ENCODE data around the gene REPS2. TPM values are rescaled to one million over a fixed set of nuclear protein-coding genes. Genes with fewer than 3 reads are reported as not detected.
"Not testable (repeated sequence)": the region's sequence is repeated elsewhere in the genome, so short reads cannot be mapped to it uniquely, and the experiment has no call there.

REPS2 gene
- total RNA-seq, 1 experiment from 2014 or later, result 1.1 TPM

- DNase-seq (ENCODE audit: low read depth, low spot score), result no peak
- in situ Hi-C loops (cut with HindIII; ENCODE audit: low pct_unique_long_range_greater_than_20kb, low sequenced_read_pairs), result no loop called here
Observed at GRCh38 chrX:16953606-16954211, 7.3 kb downstream of the REPS2 start.

- in situ Hi-C loops (cut with HindIII; ENCODE audit: low pct_unique_long_range_greater_than_20kb, low sequenced_read_pairs), result no loop called here
- DNase-seq (ENCODE audit: low read depth, low spot score), result no peak
Observed at GRCh38 chrX:16957751-16958150, 11.3 kb downstream of the REPS2 start.

- in situ Hi-C loops (cut with HindIII; ENCODE audit: low pct_unique_long_range_greater_than_20kb, low sequenced_read_pairs), result no loop called here
- DNase-seq (ENCODE audit: low read depth, low spot score), result no peak
Observed at GRCh38 chrX:16958356-16958755, 11.9 kb downstream of the REPS2 start.

- in situ Hi-C loops (cut with HindIII; ENCODE audit: low pct_unique_long_range_greater_than_20kb, low sequenced_read_pairs); DNase-seq (ENCODE audit: low read depth, low spot score): not testable (repeated sequence)
Observed at GRCh38 chrX:16962661-16963060, 16.2 kb downstream of the REPS2 start.

- in situ Hi-C loops (cut with HindIII; ENCODE audit: low pct_unique_long_range_greater_than_20kb, low sequenced_read_pairs), result no loop called here
- no peak for DNase-seq (ENCODE audit: low read depth, low spot score)
Observed at GRCh38 chrX:16963216-16963615, 16.8 kb downstream of the REPS2 start.

- DNase-seq (ENCODE audit: low read depth, low spot score); in situ Hi-C loops (cut with HindIII; ENCODE audit: low pct_unique_long_range_greater_than_20kb, low sequenced_read_pairs): not testable (repeated sequence)
Observed at GRCh38 chrX:16964976-16965375, 18.5 kb downstream of the REPS2 start.

- in situ Hi-C loops (cut with HindIII; ENCODE audit: low pct_unique_long_range_greater_than_20kb, low sequenced_read_pairs), result no loop called here
- no peak for DNase-seq (ENCODE audit: low read depth, low spot score)
Observed at GRCh38 chrX:16966752-16967448, 20.4 kb downstream of the REPS2 start.

- DNase-seq (ENCODE audit: low read depth, low spot score); in situ Hi-C loops (cut with HindIII; ENCODE audit: low pct_unique_long_range_greater_than_20kb, low sequenced_read_pairs): not testable (repeated sequence)
Observed at GRCh38 chrX:16968753-16969152, 22.3 kb downstream of the REPS2 start.

GRCh38 chrX:16970977-16971376 is 24.5 kb downstream of the REPS2 start:
- peak; percentile 11 for DNase-seq (ENCODE audit: low read depth, low spot score)
- in situ Hi-C loops (cut with HindIII; ENCODE audit: low pct_unique_long_range_greater_than_20kb, low sequenced_read_pairs), result no loop called here

- in situ Hi-C loops (cut with HindIII; ENCODE audit: low pct_unique_long_range_greater_than_20kb, low sequenced_read_pairs), result no loop called here
- no peak for DNase-seq (ENCODE audit: low read depth, low spot score)
Observed at GRCh38 chrX:16971694-16972093, 25.2 kb downstream of the REPS2 start.

GRCh38 chrX:16975233-16975632 is 28.8 kb downstream of the REPS2 start:
- in situ Hi-C loops (cut with HindIII; ENCODE audit: low pct_unique_long_range_greater_than_20kb, low sequenced_read_pairs), result no loop called here
- no peak for DNase-seq (ENCODE audit: low read depth, low spot score)

GRCh38 chrX:16977771-16978170 is 31.3 kb downstream of the REPS2 start:
- peak; percentile 50 for DNase-seq (ENCODE audit: low read depth, low spot score)
- in situ Hi-C loops (cut with HindIII; ENCODE audit: low pct_unique_long_range_greater_than_20kb, low sequenced_read_pairs), result no loop called here

- in situ Hi-C loops (cut with HindIII; ENCODE audit: low pct_unique_long_range_greater_than_20kb, low sequenced_read_pairs), result no loop called here
- no peak for DNase-seq (ENCODE audit: low read depth, low spot score)
Observed at GRCh38 chrX:16978193-16978984, 31.9 kb downstream of the REPS2 start.

- no peak for DNase-seq (ENCODE audit: low read depth, low spot score)
- in situ Hi-C loops (cut with HindIII; ENCODE audit: low pct_unique_long_range_greater_than_20kb, low sequenced_read_pairs), result no loop called here
Observed at GRCh38 chrX:16979226-16979625, 32.8 kb downstream of the REPS2 start.

GRCh38 chrX:16981209-16981608 is 34.8 kb downstream of the REPS2 start:
- no peak for DNase-seq (ENCODE audit: low read depth, low spot score)
- in situ Hi-C loops (cut with HindIII; ENCODE audit: low pct_unique_long_range_greater_than_20kb, low sequenced_read_pairs), result no loop called here

- in situ Hi-C loops (cut with HindIII; ENCODE audit: low pct_unique_long_range_greater_than_20kb, low sequenced_read_pairs), result no loop called here
- DNase-seq (ENCODE audit: low read depth, low spot score), result no peak
Observed at GRCh38 chrX:16981980-16982379, 35.5 kb downstream of the REPS2 start.

GRCh38 chrX:16983051-16983450 is 36.6 kb downstream of the REPS2 start:
- in situ Hi-C loops (cut with HindIII; ENCODE audit: low pct_unique_long_range_greater_than_20kb, low sequenced_read_pairs), result no loop called here
- DNase-seq (ENCODE audit: low read depth, low spot score), result no peak

- in situ Hi-C loops (cut with HindIII; ENCODE audit: low pct_unique_long_range_greater_than_20kb, low sequenced_read_pairs), result no loop called here
- no peak for DNase-seq (ENCODE audit: low read depth, low spot score)
Observed at GRCh38 chrX:16985286-16985685, 38.8 kb downstream of the REPS2 start.

- no peak for DNase-seq (ENCODE audit: low read depth, low spot score)
- in situ Hi-C loops (cut with HindIII; ENCODE audit: low pct_unique_long_range_greater_than_20kb, low sequenced_read_pairs), result no loop called here
Observed at GRCh38 chrX:16986169-16986568, 39.7 kb downstream of the REPS2 start.
